DMS53 treated with DMSO at 0.1 percent for 48 hours (cell line): ENCODE results near the gene CARM1.
"Not testable (repeated sequence)": the region's sequence is repeated elsewhere in the genome, so short reads cannot be mapped to it uniquely, and the experiment has no call there.

ENCODE experiments used
- DNase-seq: peaks from one replicate; lab custom pipeline; 2025; ENCODE audit not compliant: unreplicated experiment; lab: John Stamatoyannopoulos, UW

The CARM1 gene

GRCh38 chr19:10870955-10871603 is at the start of gene CARM1:
TSS of gene CARM1 (plus strand) at chr19:10871553. CDS start at chr19:10871703, 150 bp downstream.
- DNase-seq: peak; percentile 93

- DNase-seq: no peak
Observed at GRCh38 chr19:10823690-10824089, 47.7 kb upstream of the CARM1 start.

- no peak for DNase-seq
Observed at GRCh38 chr19:10826231-10826630, 45.1 kb upstream of the CARM1 start.

GRCh38 chr19:10826846-10827245 is 44.5 kb upstream of the CARM1 start:
- DNase-seq: no peak

GRCh38 chr19:10828981-10829821 is 42.2 kb upstream of the CARM1 start:
- no peak for DNase-seq

- no peak for DNase-seq
Observed at GRCh38 chr19:10829967-10830366, 41.4 kb upstream of the CARM1 start.

- DNase-seq: no peak
Observed at GRCh38 chr19:10830370-10830769, 41.0 kb upstream of the CARM1 start.

GRCh38 chr19:10830931-10831779 is 40.2 kb upstream of the CARM1 start:
- no peak for DNase-seq

DNA sequence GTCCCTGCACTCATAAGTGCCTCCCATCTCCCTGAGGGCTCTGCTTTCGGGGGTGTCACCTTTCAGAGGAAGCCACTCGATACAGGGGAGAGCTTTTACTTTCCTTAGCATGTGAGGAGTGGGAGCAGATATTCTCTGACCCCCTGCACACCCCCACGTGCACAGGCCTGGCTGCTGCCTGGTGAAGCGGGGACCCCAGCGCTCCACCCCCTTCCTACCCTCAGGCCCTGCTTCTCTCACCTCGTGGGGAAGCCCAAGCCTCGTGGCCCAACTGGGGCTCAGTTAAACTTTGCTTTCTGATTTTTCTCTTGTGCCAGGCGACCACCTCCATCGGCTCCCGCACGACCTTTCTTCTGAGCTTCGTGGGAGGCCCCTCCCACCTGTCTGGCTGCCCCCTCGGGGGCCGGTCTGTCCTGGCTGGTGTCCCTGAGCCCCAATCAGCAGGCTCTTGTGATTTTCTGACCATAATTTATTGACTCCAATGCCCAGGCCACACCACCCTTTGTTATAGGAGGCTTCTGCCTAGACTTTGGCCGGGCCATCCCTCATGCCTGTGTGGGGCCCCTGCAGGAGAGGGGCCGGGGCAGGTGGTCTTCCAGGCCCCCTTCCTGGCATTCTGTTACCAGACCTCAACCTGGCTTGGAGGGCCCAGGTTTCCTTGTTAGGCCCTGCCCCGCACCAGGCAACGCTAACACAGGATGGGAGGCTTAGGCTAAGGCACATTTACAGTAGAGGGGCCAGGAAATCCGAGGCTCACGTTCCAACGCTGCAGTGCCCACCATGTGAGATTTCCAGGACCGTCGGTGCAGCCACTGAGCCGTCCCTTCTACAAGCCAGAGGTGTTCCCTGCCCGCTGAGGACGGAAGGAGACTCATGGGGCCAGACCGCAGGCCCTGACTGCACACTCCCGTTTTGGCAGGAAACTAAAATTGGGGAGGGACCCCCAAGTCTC is 39.1 kb upstream of the CARM1 start:
- DNase-seq: no peak

GRCh38 chr19:10832939-10833296 is 38.4 kb upstream of the CARM1 start:
- DNase-seq: no peak

DNA sequence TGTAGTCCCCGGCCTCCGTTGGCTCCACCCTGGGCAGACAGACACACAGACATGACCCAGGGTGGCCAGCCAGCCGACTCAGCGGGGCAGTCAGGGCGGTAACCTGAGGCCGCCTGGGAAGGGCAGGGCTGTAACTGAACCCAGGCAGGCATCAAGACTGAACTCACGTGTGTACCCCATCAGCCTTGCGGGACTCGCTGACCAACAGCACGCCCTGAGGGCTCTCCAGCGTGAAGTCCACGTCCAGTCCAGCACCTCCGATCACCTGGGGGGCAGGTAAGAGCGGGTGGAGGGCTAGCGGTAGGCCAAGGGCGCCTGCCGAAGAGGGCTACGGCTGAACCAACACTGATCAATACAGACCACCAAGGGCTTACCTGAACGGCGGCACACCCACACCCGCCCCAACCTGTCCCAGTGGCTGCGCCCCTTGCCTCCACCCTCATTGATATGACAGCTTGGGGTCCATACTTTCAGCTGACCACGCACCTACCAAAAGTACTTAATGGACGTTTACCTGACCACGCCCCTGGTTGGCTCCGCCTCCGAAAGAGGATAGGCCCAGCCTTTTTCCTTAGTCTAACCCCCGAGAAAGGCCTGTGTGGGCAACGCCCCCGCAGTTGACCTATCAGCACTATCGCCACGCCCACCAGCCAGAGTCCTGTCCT is 36.1 kb upstream of the CARM1 start:
- no peak for DNase-seq

GRCh38 chr19:10835754-10836478 is 35.4 kb upstream of the CARM1 start, which contains the start of gene TMED1:
TSS of gene TMED1 (minus strand) at chr19:10836212. CDS start at chr19:10836191, 21 bp downstream.
- peak; percentile 96 for DNase-seq

DNA sequence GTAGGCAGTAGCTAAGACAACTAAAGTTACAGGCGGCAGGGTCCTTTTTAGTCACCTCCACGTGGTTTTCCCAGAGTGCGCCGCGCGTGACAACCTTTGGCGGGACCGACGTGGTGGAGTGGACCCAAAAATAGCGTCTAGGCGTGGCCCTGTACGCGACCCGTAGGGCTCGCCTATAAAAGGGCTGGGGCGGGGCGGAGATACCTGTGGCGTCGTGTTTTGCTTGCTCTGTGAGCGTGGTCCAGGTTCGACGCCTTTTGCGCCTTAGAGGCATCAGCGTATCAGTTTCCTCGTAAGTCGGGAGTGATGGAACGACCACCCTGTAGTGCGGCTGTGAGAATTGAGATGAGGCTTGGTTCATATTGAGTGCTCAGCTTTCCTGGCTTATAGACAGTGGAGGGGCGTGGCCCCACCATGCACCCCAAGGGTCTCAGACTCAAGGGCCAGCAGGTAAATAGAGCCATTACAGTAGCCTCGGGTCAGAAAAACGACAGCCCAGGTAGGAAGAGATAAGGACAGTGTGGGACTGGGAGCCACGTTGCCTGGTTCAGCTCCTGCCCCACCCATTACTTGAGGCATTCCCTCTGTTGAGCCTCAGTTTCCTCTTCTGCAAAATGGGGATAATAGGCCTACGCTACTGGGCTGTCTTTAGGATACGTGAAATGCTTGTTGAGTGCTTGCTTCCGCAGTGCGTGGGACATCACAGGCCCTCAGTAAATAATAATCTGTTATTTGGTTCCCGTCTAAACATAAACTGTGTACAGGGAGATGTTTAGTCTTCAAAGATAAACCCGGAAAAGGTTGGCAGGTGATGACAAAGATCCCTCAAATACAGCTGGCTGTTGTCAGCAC is 34.6 kb upstream of the CARM1 start:
- DNase-seq: peak; percentile 79

- not testable (repeated sequence) for DNase-seq
Observed at GRCh38 chr19:10837649-10838048, 33.7 kb upstream of the CARM1 start.

- no peak for DNase-seq
Observed at GRCh38 chr19:10838377-10838776, 33.0 kb upstream of the CARM1 start.

DNA sequence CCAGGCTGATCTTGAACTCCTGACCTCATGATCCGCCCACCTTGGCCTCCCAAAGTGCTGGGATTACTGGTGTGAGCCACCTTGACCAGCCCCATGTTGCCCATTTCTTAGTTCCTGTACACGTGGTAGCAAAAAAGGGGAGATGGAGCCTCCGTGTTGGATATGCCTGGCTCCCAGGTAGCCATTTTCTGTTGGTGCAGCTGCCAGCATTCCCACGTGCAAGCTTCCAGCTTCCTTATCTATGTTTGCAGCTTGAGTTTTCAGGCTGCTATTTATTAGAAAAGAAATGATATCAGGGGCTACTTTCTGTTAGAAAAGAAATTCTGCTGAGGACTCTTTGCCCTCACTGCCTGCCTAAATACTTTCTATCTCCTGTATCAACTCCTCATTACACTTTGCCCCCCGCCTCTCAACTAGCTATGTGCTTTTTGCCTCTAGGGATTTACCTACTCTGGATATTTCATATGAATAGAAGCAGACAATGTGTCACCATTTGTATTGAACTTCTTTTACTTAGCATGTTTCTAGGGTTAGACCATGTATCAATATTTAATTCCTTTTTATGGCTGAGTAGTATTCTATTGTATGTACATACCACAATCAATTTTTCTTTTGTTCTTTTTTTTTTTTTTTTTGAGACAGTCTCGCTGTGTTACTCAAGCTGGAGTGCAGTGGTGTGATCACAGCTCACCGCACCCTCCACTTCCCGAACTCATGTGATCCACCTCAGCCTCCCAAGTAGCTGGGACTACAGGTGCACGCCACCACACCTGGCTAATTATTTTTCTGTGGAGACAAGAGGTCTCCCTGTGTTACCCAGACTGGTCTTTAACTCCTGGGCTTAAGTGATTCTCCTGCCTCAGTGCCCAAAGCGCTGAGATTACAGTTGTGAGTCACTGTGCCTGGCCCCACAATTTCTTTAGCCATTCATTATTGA is 32.0 kb upstream of the CARM1 start:
- no peak for DNase-seq

DNA sequence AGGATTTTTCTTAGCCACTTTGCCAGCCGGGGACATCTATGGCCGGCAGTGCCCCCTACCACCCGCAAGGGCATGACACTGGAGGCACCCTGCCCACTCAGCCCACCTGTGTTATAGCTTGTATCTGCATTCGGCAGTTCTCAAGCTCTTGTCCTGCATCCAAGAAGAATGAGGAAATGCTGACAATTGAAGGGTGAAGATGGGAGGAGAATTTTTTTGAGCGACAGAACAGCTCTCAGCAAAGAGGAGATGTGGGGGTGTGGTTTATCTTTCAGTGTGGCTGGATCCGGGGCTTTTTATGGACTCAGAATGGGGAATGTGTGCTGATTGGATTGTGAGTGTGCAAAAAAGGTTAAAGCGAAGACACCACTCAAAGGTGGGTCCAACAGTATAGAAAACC is 28.6 kb upstream of the CARM1 start:
- DNase-seq: no peak
